ENCODE data around the gene RPS21. TPM values are rescaled to one million over a fixed set of nuclear protein-coding genes. Genes with fewer than 3 reads are reported as not detected.
A peak's percentile ranks its signal among the peaks of the same experiment; 100 is the strongest.

RPS21 gene
- total RNA-seq, 4 donors from 2014 or later, result 585 to 2,728 (median 1,375) TPM

DNA sequence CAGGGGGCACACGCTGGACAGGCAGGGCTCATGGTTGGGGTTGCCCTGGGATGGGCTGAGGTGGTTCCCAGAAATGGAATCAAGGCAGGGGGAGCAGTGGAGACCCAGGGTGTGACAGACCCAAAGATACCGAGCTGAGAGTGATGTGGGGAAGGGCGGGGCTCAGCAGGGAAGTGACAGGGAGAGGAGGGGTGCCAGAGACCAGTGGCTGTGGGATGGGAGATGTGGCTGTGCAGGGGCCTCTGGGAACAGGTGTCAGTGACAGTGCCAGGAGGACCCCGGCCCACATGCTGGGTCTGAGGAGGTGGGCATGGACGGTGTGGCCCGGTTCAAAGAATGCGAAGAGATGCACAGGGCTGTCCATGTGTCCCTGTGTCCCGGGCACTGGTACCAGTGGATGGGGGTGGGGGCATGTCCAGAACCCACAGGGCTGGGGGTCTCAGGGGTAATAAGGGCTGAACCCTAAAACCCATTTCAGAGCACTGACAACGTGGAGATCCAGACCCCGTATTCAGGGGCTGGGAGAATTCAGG, 19.1 kb downstream of the RPS21 start:
- TF ChIP-seq, protein P1, sequence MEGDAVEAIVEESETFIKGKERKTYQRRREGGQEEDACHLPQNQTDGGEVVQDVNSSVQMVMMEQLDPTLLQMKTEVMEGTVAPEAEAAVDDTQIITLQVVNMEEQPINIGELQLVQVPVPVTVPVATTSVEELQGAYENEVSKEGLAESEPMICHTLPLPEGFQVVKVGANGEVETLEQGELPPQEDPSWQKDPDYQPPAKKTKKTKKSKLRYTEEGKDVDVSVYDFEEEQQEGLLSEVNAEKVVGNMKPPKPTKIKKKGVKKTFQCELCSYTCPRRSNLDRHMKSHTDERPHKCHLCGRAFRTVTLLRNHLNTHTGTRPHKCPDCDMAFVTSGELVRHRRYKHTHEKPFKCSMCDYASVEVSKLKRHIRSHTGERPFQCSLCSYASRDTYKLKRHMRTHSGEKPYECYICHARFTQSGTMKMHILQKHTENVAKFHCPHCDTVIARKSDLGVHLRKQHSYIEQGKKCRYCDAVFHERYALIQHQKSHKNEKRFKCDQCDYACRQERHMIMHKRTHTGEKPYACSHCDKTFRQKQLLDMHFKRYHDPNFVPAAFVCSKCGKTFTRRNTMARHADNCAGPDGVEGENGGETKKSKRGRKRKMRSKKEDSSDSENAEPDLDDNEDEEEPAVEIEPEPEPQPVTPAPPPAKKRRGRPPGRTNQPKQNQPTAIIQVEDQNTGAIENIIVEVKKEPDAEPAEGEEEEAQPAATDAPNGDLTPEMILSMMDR (IDR thresholded peaks at IDR 0.05), result no peak
- TF ChIP-seq POLR2AphosphoS5 (IDR thresholded peaks at IDR 0.05) (no peak), POLR2A (IDR thresholded peaks at IDR 0.05) (no peak), EP300 (IDR thresholded peaks at IDR 0.05; ENCODE audit: low read depth) (no peak)
- intact Hi-C loops (cut with DNase I; ENCODE audit: low total_unique reads), result no loop called here
- H3K9me3 ChIP-seq, result no peaks in the 10 kb centered on the region
- DNase-seq, result no peak
- H3K36me3 ChIP-seq, result no peaks in the 10 kb centered on the region
- H3K27me3 ChIP-seq, result no peaks in the 10 kb centered on the region
- in situ Hi-C loops (cut with MboI; ENCODE audit: low pct_ligation_motif_present in 1 of 4, low pct_unique_long_range_greater_than_20kb in 1 of 4, low sequenced_read_pairs in 3 of 4), result no loop called here
- 52% methylated on average over 10 of the region's 10 CpGs; no CpG with 5 or more reads in 1 of the 2 donors for WGBS, 2 donors (ENCODE audit: low coverage in 1 of 2)
- peaks cover 32 to 46% (median 41%) of the 10 kb centered on the region in 4 donors for H3K4me1 ChIP-seq
- peak overlapping the region in 3 of 4 donors; percentile 65 to 73 (median 66) for H3K27ac ChIP-seq
- peak overlapping the region; percentile 71 to 83 (median 74) for H3K4me3 ChIP-seq

DNA sequence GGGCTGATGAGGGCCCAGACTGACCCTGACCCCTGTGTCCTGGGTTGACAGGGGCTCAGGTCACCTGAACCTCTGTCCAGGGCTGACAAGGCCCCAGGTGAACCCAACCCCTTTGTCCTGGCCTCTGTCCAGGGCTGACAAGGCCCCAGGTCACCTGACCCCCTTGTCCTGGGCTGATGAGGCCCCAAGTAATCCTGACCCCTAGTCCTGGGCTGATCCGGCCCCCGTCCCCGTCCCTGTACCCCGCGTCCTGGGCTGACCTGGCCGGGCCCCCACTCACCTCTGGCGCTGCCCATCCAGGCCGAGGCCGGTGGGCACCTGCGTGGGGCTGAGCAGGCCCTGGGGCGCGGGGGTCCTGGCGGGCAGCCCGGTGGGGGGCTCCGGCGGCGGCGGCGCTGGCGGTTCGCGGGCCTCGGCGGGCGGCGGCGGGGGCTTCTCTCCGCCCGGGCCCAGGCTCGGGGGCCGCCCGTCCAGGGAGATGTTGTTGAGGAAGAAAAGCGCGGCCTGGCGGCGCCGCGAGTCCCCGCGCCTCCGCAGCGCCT, 19.8 kb downstream of the RPS21 start:
- no peaks in the 10 kb centered on the region for H3K27me3 ChIP-seq
- H3K4me1 ChIP-seq, result peaks cover 32 to 52% (median 48%) of the 10 kb centered on the region in 4 donors
- WGBS, 2 donors (ENCODE audit: low coverage in 1 of 2), result 2% methylated on average over 13 of the region's 42 CpGs; no CpG with 5 or more reads in 1 of the 2 donors
- in situ Hi-C loops (cut with MboI; ENCODE audit: low pct_ligation_motif_present in 1 of 4, low pct_unique_long_range_greater_than_20kb in 1 of 4, low sequenced_read_pairs in 3 of 4) (no loop called here), intact Hi-C loops (cut with DNase I; ENCODE audit: low total_unique reads) (no loop called here)
- H3K4me3 ChIP-seq, result peak overlapping the region; percentile 71 to 83 (median 74)
- H3K27ac ChIP-seq, result peak overlapping the region; percentile 61 to 73 (median 66)
- no peak for DNase-seq
- no peaks in the 10 kb centered on the region for H3K36me3 ChIP-seq
- no peaks in the 10 kb centered on the region for H3K9me3 ChIP-seq
- TF ChIP-seq POLR2AphosphoS5 (IDR thresholded peaks at IDR 0.05) (no peak), EP300 (IDR thresholded peaks at IDR 0.05; ENCODE audit: low read depth) (no peak), POLR2A (IDR thresholded peaks at IDR 0.05) (no peak)
- TF ChIP-seq, protein P1 (IDR thresholded peaks at IDR 0.05), result no peak

DNA sequence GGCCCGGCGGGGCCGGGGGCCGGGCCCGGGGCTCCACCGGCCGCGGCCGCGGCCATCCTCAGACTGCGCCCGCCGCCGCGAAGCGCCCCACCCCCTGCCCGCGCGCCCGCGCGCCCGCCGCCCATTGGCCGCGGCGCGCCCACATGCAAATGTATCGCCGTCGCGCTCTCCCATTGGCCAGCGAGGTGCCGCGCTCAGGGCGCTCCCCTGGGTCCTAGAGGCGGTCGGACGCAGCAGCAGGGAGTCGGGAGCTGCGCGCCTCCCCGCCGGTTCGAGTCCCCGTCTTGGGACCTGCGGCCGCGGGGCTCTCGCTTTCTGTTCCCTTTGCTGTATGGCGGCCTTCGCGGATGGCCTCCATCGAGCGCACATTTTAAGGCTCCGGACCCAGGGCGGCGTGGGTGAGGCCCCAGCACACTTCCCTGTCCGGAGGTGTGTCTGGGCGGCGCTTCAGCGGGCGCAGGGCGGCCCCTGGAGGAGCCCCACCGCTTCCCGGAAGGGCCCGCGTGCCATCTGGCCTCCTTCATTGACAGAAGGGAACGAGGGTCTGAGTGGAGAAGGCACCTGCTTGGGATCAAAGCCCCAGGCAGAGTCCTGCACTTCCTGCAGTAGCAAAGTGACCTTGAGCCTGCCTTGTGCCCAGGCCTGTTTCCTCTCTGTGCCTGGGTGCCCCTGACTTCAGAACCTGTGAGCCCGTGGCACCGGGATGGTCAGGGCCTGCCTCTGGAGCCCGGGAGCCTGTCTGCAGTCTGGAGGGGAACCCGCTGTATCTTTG, 20.5 kb downstream of the RPS21 start, which contains the start of gene CABLES2:
TSS of gene CABLES2 (minus strand) at position 65 of the 772 bp plus-strand sequence. CDS start at position 56, 9 bp downstream.
- in situ Hi-C loops (cut with MboI; ENCODE audit: low pct_ligation_motif_present in 1 of 4, low pct_unique_long_range_greater_than_20kb in 1 of 4, low sequenced_read_pairs in 3 of 4), result no loop called here
- 4% methylated on average over 43 of the region's 73 CpGs; no CpG with 5 or more reads in 1 of the 2 donors for WGBS, 2 donors (ENCODE audit: low coverage in 1 of 2)
- Histone ChIP-seq H3K4me1 (peaks cover 32 to 58% (median 54%) of the 10 kb centered on the region in 4 donors), H3K27me3 (no peaks in the 10 kb centered on the region), H3K27ac (peak within 1 kb of the TSS; percentile 68 to 92 (median 80)), H3K4me3 (peak within 1 kb of the TSS; percentile 71 to 83 (median 74)), H3K36me3 (no peaks in the 10 kb centered on the region), H3K9me3 (no peaks in the 10 kb centered on the region)
- TF ChIP-seq EP300 (IDR thresholded peaks at IDR 0.05; ENCODE audit: low read depth), result no peak
- TF ChIP-seq POLR2A (IDR thresholded peaks at IDR 0.05), result peak; percentile 36
- TF ChIP-seq POLR2AphosphoS5 (IDR thresholded peaks at IDR 0.05), result peak; percentile 23 to 62 (median 58)
- TF ChIP-seq, protein P1 (IDR thresholded peaks at IDR 0.05), result peak in 4 of 5 experiments; percentile 10 to 70 (median 40)
- intact Hi-C loops (cut with DNase I; ENCODE audit: low total_unique reads), result no loop called here
- peak; percentile 94 for DNase-seq

DNA sequence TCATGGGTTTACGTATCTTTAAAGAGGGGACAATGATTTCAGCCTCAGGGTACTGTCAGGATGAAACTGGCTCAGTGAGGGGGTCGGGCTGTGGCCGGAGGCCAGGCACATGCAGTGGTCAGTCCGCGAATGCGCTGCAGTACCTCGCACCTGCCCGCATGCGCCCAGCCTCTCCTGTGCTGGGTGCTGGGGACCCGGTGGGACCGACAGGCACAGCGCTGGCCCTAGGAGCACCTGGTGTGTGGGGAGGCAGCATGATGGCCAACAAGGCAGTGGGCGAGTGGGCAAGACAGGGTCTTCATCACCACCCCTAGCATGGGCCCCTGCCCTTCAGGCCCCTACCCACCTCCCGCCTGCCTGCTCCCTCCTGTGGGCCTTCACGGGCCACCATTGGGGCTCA, 21.2 kb downstream of the RPS21 start:
- Histone ChIP-seq H3K4me1 (peaks cover 32 to 64% (median 58%) of the 10 kb centered on the region in 4 donors), H3K36me3 (no peaks in the 10 kb centered on the region), H3K27me3 (no peaks in the 10 kb centered on the region), H3K9me3 (no peaks in the 10 kb centered on the region), H3K27ac (peak overlapping the region; percentile 68 to 92 (median 80)), H3K4me3 (peak overlapping the region in 1 of 4 donors; percentile 58)
- 93% methylated on average over 15 of the region's 15 CpGs; no CpG with 5 or more reads in 1 of the 2 donors for WGBS, 2 donors (ENCODE audit: low coverage in 1 of 2)
- no peak for DNase-seq
- intact Hi-C loops (cut with DNase I; ENCODE audit: low total_unique reads) (no loop called here), in situ Hi-C loops (cut with MboI; ENCODE audit: low pct_ligation_motif_present in 1 of 4, low pct_unique_long_range_greater_than_20kb in 1 of 4, low sequenced_read_pairs in 3 of 4) (no loop called here)
- TF ChIP-seq, protein P1 (IDR thresholded peaks at IDR 0.05), result no peak
- no peak for TF ChIP-seq POLR2AphosphoS5 (IDR thresholded peaks at IDR 0.05)

All from transverse colon (tissue), 4 donors.